Epithelial cell of proximal tubule (primary cell): ENCODE results near the gene B3GNT9. TPM values are rescaled to one million over a fixed set of nuclear protein-coding genes. Genes with fewer than 3 reads are reported as not detected.

ENCODE experiments used
- DNase-seq: peaks from one replicate; pipeline ENCODE4 v3.0.0-alpha.2; 2011; ENCODE audit warnings: low read depth
- H3K4me3 ChIP-seq: 2 replicates; pipeline ENCODE4 v1.5.1; 2011; ENCODE audit warnings: low read depth, mild to moderate bottlenecking, low read length
- CTCF ChIP-seq: conservative IDR thresholded peaks from 2 replicates; pipeline ENCODE4 v1.5.1; 2012; ENCODE audit warnings: low read depth, mild to moderate bottlenecking, low read length
- total RNA-seq: library from RNA; depleted of rRNA; stranded (reverse); fragments of >200 nt; gene quantifications from 2 replicates; pipeline ENCODE4 v1.2.3, GENCODE V29; 2015

Gene B3GNT9
- total RNA-seq, 1 donor from 2014 or later = 1.0 TPM

- no peak for DNase-seq
- no peak overlapping the region for H3K4me3 ChIP-seq
- no peak for TF ChIP-seq CTCF
Measured at GRCh38 chr16:67145746-67146145, 5.1 kb downstream of the B3GNT9 start.

- DNase-seq = no peak
- TF ChIP-seq CTCF = no peak
- no peak overlapping the region for H3K4me3 ChIP-seq
Measured at GRCh38 chr16:67144943-67145342, 5.9 kb downstream of the B3GNT9 start.

GRCh38 chr16:67142342-67142741 is 8.5 kb downstream of the B3GNT9 start:
- DNase-seq = no peak
- no peak for TF ChIP-seq CTCF
- no peak overlapping the region for H3K4me3 ChIP-seq

- DNase-seq = no peak
- no peak overlapping the region for H3K4me3 ChIP-seq
- no peak for TF ChIP-seq CTCF
Measured at GRCh38 chr16:67141391-67141790, 9.4 kb downstream of the B3GNT9 start.

GRCh38 chr16:67137605-67138004 is 13.2 kb downstream of the B3GNT9 start:
- H3K4me3 ChIP-seq = no peak overlapping the region
- DNase-seq = no peak
- TF ChIP-seq CTCF = no peak

- no peak for TF ChIP-seq CTCF
- H3K4me3 ChIP-seq = no peak overlapping the region
- no peak for DNase-seq
Measured at GRCh38 chr16:67129422-67129821, 21.4 kb downstream of the B3GNT9 start.

GRCh38 chr16:67128887-67129286 is 21.9 kb downstream of the B3GNT9 start:
- H3K4me3 ChIP-seq = no peak overlapping the region
- no peak for TF ChIP-seq CTCF
- no peak for DNase-seq
